Liver (tissue), 9 donors: ENCODE results near the gene ENOX2. TPM values are rescaled to one million over a fixed set of nuclear protein-coding genes. Genes with fewer than 3 reads are reported as not detected.

Source experiments
- DNase-seq: peaks from one replicate; pipeline ENCODE4 v3.0.0-alpha.2; 2017; ENCODE audit warnings: low spot score
- H3K27ac ChIP-seq, 2 donors: one replicate each; pipeline ENCODE4 v1.7.0; 2013; ENCODE audit warnings: inconsistent platforms in 2 of 2, low read length in 2 of 2, control low read depth in 1 of 2, low read depth in 1 of 2, mild to moderate bottlenecking in 1 of 2
- H3K27me3 ChIP-seq, 4 donors: one replicate each; pipeline versions ENCODE4 v1.6.1 to v1.7.0; 2013; ENCODE audit warnings: low read length in 3 of 4, inconsistent platforms in 1 of 4, mild to moderate bottlenecking in 1 of 4, moderate library complexity in 1 of 4; ENCODE audit not compliant: control insufficient read depth in 4 of 4, insufficient read depth in 4 of 4
- H3K36me3 ChIP-seq, 4 donors: one replicate each; pipeline versions ENCODE4 v1.6.1 to v1.7.0; 2013; ENCODE audit warnings: low read length in 3 of 4, mild to moderate bottlenecking in 3 of 4, low read depth in 1 of 4, moderate library complexity in 1 of 4; ENCODE audit not compliant: control insufficient read depth in 4 of 4, insufficient read depth in 3 of 4
- H3K4me1 ChIP-seq, 4 donors: one replicate each; pipeline versions ENCODE4 v1.6.1 to v1.7.0; 2013; ENCODE audit warnings: low read length in 3 of 4, mild to moderate bottlenecking in 3 of 4, moderate library complexity in 1 of 4; ENCODE audit not compliant: control insufficient read depth in 4 of 4, insufficient read depth in 4 of 4
- H3K4me3 ChIP-seq, 3 donors: one replicate each; pipeline versions ENCODE4 v1.6.1 to v1.7.0; 2013; ENCODE audit warnings: low read length in 3 of 3, control low read depth in 1 of 3, low read depth in 1 of 3, mild to moderate bottlenecking in 1 of 3
- H3K9ac ChIP-seq, 2 donors: one replicate each; pipeline ENCODE4 v1.7.0; 2013; ENCODE audit warnings: low read length in 2 of 2, mild to moderate bottlenecking in 2 of 2, moderate library complexity in 2 of 2, control low read depth in 1 of 2, low read depth in 1 of 2
- H3K9me3 ChIP-seq, 4 donors: one replicate each; pipeline versions ENCODE4 v1.6.1 to v1.7.0; 2013; ENCODE audit warnings: low read length in 3 of 4; ENCODE audit not compliant: control insufficient read depth in 4 of 4
- EGR1 ChIP-seq, 2 donors: IDR thresholded peaks; 2 replicates each; pipeline ENCODE4 v1.6.1; 2016 to 2018; ENCODE audit warnings: antibody characterized with exemption in 2 of 2, low read depth in 2 of 2
- FOXA2 ChIP-seq: IDR thresholded peaks from 2 replicates; pipeline ENCODE4 v1.6.1; 2016; ENCODE audit warnings: antibody characterized with exemption
- NR2F2 ChIP-seq: IDR thresholded peaks from 2 replicates; pipeline ENCODE4 v1.6.1; 2016; ENCODE audit warnings: antibody characterized with exemption
- RXRA ChIP-seq, 2 donors: IDR thresholded peaks; 2 replicates each; pipeline ENCODE4 v1.6.1; 2017 to 2018; ENCODE audit warnings: antibody characterized with exemption in 2 of 2, mild to moderate bottlenecking in 1 of 2
- WGBS: extraction: QIAGEN DNeasy Blood & Tissue Kit; methylation state at CpG from one replicate; pipeline ENCODE4 v1.1.7; 2013; 5-methylcytosine and 5-hydroxymethylcytosine counted together
- polyA plus RNA-seq, 2 donors: library from polyadenylated mRNA; stranded (reverse) in 1 of 2; unstranded in 1 of 2; fragments of 200-250 nt in 1 of 2; fragments of >200 nt in 1 of 2; fragmentation: Nextera tagmentation in 1 of 2; extraction: Ambion mirVana in 1 of 2; gene quantifications; one replicate each; pipeline versions ENCODE4 v1.2.1 to v1.2.3, GENCODE V29; 2013 to 2015
- total RNA-seq, 2 donors: library from RNA; depleted of rRNA; stranded (reverse); fragments of >200 nt; gene quantifications; one replicate each; pipeline ENCODE4 v1.2.3, GENCODE V29; 2014
- TF ChIP-seq, protein P1 (sequence below): IDR thresholded peaks from 2 replicates; pipeline ENCODE4 v1.6.1; 2016; ENCODE audit warnings: antibody characterized with exemption, mild to moderate bottlenecking
- TF ChIP-seq, protein P2 (sequence below): IDR thresholded peaks from 2 replicates; pipeline ENCODE4 v1.6.1; 2016; ENCODE audit warnings: antibody characterized with exemption
- TF ChIP-seq, protein P3 (sequence below): IDR thresholded peaks from 2 replicates; pipeline ENCODE4 v1.6.1; 2016; ENCODE audit warnings: antibody characterized with exemption
- donor health status: healthy.
- donor health status: healthy.
- donor health status: healthy.
- donor health status: healthy.
- donor health status: healthy.

ENOX2 gene
- total and polyA plus RNA-seq, 4 donors, result 5.0 to 11.5 (median 6.5) TPM

DNA sequence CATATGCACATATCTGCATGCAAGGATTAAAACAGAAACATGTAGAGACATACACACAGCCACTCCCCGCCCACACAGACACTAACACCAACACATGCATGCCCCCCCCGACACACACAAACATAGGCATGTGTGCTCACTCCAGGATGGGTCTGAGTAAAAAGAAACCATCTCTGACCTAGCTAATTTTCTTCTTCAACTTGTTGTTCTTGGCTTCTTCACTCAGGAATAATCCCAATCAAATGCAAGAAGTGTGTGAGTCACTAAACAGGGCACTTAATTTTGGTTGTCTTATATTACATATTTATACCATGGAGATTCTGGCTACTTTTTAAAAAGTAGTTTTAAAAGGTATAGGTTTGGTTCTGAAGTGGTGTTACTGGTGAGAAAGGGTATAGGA is 28.3 kb downstream of the ENOX2 start (continued):
- TF ChIP-seq, protein P1, sequence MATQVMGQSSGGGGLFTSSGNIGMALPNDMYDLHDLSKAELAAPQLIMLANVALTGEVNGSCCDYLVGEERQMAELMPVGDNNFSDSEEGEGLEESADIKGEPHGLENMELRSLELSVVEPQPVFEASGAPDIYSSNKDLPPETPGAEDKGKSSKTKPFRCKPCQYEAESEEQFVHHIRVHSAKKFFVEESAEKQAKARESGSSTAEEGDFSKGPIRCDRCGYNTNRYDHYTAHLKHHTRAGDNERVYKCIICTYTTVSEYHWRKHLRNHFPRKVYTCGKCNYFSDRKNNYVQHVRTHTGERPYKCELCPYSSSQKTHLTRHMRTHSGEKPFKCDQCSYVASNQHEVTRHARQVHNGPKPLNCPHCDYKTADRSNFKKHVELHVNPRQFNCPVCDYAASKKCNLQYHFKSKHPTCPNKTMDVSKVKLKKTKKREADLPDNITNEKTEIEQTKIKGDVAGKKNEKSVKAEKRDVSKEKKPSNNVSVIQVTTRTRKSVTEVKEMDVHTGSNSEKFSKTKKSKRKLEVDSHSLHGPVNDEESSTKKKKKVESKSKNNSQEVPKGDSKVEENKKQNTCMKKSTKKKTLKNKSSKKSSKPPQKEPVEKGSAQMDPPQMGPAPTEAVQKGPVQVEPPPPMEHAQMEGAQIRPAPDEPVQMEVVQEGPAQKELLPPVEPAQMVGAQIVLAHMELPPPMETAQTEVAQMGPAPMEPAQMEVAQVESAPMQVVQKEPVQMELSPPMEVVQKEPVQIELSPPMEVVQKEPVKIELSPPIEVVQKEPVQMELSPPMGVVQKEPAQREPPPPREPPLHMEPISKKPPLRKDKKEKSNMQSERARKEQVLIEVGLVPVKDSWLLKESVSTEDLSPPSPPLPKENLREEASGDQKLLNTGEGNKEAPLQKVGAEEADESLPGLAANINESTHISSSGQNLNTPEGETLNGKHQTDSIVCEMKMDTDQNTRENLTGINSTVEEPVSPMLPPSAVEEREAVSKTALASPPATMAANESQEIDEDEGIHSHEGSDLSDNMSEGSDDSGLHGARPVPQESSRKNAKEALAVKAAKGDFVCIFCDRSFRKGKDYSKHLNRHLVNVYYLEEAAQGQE, result no peak

DNA sequence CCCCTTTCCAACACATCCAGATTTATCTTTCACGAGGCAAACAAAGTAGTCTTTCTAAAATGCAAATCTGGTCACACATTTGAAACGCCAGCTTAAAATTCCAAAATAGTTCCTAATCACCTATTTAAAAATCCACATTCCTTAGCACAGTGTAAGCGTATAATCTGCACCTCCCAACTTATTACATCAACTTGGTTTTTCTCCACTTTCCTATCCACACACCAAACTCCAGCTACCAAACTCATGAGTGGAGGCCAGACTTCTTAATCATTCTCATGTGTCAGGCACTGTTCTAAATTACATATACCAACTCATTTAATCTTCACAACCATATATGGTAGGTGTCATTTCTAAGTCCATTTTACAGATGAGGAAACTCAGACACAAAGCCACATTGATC is 33.8 kb downstream of the ENOX2 start:
- Histone ChIP-seq H3K9ac (no peak overlapping the region), H3K27ac (no peak overlapping the region), H3K9me3 (no peaks in the 10 kb centered on the region), H3K27me3 (no peaks in the 10 kb centered on the region), H3K4me1 (peaks cover 0 to 5% (median 3%) of the 10 kb centered on the region in 4 donors), H3K36me3 (no peaks in the 10 kb centered on the region), H3K4me3 (no peak overlapping the region)
- TF ChIP-seq RXRA (IDR thresholded peaks at IDR 0.05) (no peak), FOXA2 (no peak), EGR1 (IDR thresholded peaks at IDR 0.05; ENCODE audit: low read depth in 2 of 2) (no peak)
- TF ChIP-seq, protein P1, result no peak
- TF ChIP-seq, protein P2, sequence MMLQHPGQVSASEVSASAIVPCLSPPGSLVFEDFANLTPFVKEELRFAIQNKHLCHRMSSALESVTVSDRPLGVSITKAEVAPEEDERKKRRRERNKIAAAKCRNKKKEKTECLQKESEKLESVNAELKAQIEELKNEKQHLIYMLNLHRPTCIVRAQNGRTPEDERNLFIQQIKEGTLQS, result no peak
- WGBS, result 96% methylated on average over 3 of the region's 3 CpGs
- DNase-seq, result no peak

DNA sequence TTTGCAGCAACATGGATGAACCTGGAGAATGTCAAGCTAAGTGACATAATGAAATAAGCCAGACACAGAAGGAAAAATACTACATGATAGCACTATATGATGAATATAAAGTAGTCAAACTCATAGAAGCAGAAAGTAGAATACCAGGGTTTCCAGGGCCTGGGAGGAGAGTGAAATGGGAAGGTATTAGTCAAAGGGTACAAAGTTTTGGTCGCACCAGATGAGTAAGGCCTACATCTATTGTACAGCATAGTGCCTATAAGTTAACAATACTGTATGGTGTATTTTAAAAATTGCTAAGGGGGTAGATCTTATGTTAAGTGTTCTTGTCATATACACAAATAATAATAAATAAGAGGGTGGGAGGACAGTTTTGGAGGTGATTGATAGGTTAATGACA is 41.5 kb downstream of the ENOX2 start:
- no peaks in the 10 kb centered on the region for H3K9me3 ChIP-seq
- no peak for DNase-seq
- H3K4me3 ChIP-seq, result no peak overlapping the region
- no peaks in the 10 kb centered on the region for H3K27me3 ChIP-seq
- WGBS, result 96% methylated on average over 1 of the region's 1 CpG
- H3K9ac ChIP-seq, result no peak overlapping the region
- TF ChIP-seq, protein P3, sequence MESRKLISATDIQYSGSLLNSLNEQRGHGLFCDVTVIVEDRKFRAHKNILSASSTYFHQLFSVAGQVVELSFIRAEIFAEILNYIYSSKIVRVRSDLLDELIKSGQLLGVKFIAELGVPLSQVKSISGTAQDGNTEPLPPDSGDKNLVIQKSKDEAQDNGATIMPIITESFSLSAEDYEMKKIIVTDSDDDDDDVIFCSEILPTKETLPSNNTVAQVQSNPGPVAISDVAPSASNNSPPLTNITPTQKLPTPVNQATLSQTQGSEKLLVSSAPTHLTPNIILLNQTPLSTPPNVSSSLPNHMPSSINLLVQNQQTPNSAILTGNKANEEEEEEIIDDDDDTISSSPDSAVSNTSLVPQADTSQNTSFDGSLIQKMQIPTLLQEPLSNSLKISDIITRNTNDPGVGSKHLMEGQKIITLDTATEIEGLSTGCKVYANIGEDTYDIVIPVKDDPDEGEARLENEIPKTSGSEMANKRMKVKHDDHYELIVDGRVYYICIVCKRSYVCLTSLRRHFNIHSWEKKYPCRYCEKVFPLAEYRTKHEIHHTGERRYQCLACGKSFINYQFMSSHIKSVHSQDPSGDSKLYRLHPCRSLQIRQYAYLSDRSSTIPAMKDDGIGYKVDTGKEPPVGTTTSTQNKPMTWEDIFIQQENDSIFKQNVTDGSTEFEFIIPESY, result no peak
- no peak for TF ChIP-seq NR2F2
- peaks cover 0 to 5% (median 0%) of the 10 kb centered on the region in 4 donors for H3K4me1 ChIP-seq
- no peak overlapping the region for H3K27ac ChIP-seq
- H3K36me3 ChIP-seq, result no peaks in the 10 kb centered on the region
